Nephron progenitor cell (in vitro differentiated cells): ENCODE measurements around the gene ERC1.

Source experiments
- DNase-seq: peaks from one replicate; pipeline ENCODE4 v3.0.0; 2021
- H3K27ac Mint-ChIP-seq: 2 replicates; pipeline ENCODE4 v1.8.0; 2021; ENCODE audit warnings: mild to moderate bottlenecking, moderate library complexity, mixed read lengths
- H3K27me3 Mint-ChIP-seq: 2 replicates; pipeline ENCODE4 v1.8.0; 2021; ENCODE audit warnings: mild to moderate bottlenecking, low read depth, mixed read lengths; ENCODE audit not compliant: poor library complexity
- H3K36me3 Mint-ChIP-seq: 2 replicates; pipeline ENCODE4 v1.8.0; 2021; ENCODE audit warnings: low read depth, mixed read lengths
- H3K4me1 Mint-ChIP-seq: 2 replicates; pipeline ENCODE4 v1.8.0; 2021; ENCODE audit warnings: mixed read lengths
- H3K4me3 Mint-ChIP-seq: 2 replicates; pipeline ENCODE4 v1.8.0; 2021; ENCODE audit warnings: mild to moderate bottlenecking, moderate library complexity, mixed read lengths
- H3K9me3 Mint-ChIP-seq: 2 replicates; pipeline ENCODE4 v1.8.0; 2021; ENCODE audit warnings: mild to moderate bottlenecking, moderate library complexity, mixed read lengths
- TF ChIP-seq, protein P1 (sequence below): fragments of 200-600 bp; sonication (generic); IDR thresholded peaks from 2 replicates; pipeline ENCODE4 v1.5.0; 2021; ENCODE audit warnings: antibody characterized with exemption

The ERC1 gene

DNA sequence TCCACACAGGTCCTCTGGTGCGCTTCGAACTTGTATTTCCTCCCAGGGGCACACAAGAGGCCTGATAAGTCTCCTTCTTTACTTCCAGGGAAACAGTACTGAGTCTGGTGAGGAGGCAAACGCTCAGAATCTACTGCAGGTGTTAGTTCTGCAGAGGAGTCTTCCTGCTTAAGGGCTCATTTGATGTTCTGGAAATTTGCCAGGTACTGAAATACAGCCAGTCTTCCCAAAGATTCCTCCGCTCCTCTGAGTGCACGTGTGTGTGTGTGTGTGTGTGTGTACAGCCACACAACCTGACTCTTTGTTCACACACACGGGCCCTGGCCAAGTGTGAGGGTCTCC, 511.3 kb downstream of the ERC1 start:
- no peak for DNase-seq
- Mint-ChIP-seq H3K27ac (peak overlapping the region; percentile 36), H3K4me3 (no peak overlapping the region), H3K4me1 (peaks cover 76% of the 10 kb centered on the region), H3K27me3 (peaks cover 4% of the 10 kb centered on the region), H3K36me3 (peaks cover 14% of the 10 kb centered on the region), H3K9me3 (peaks cover 8% of the 10 kb centered on the region)
- TF ChIP-seq, protein P1, sequence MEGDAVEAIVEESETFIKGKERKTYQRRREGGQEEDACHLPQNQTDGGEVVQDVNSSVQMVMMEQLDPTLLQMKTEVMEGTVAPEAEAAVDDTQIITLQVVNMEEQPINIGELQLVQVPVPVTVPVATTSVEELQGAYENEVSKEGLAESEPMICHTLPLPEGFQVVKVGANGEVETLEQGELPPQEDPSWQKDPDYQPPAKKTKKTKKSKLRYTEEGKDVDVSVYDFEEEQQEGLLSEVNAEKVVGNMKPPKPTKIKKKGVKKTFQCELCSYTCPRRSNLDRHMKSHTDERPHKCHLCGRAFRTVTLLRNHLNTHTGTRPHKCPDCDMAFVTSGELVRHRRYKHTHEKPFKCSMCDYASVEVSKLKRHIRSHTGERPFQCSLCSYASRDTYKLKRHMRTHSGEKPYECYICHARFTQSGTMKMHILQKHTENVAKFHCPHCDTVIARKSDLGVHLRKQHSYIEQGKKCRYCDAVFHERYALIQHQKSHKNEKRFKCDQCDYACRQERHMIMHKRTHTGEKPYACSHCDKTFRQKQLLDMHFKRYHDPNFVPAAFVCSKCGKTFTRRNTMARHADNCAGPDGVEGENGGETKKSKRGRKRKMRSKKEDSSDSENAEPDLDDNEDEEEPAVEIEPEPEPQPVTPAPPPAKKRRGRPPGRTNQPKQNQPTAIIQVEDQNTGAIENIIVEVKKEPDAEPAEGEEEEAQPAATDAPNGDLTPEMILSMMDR: no peak

DNA sequence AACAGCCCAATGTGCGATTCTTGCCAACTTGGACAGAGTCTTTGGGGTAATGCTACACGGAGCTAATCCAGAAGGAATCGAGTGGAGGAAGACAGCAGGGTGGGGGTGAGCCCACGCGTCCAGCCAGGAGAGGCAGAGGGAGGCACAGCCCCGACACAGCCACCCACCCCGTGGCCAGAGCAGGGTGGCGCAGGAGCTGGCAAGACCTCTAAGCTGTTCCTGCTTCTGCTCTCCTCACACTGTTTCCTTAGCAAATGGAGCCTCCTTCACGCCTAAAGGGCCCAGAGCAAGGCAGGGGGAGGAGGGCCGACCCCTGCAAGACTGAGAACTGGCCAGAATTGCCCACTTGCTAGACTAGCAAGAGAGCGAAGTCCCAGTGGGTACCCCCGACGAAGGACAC, 511.8 kb downstream of the ERC1 start:
- peaks cover 74% of the 10 kb centered on the region for H3K4me1 Mint-ChIP-seq
- peaks cover 4% of the 10 kb centered on the region for H3K27me3 Mint-ChIP-seq
- DNase-seq: no peak
- H3K4me3 Mint-ChIP-seq: peak overlapping the region; percentile 42
- peaks cover 11% of the 10 kb centered on the region for H3K36me3 Mint-ChIP-seq
- peak overlapping the region; percentile 36 for H3K27ac Mint-ChIP-seq
- peaks cover 8% of the 10 kb centered on the region for H3K9me3 Mint-ChIP-seq
- TF ChIP-seq, protein P1: no peak

DNA sequence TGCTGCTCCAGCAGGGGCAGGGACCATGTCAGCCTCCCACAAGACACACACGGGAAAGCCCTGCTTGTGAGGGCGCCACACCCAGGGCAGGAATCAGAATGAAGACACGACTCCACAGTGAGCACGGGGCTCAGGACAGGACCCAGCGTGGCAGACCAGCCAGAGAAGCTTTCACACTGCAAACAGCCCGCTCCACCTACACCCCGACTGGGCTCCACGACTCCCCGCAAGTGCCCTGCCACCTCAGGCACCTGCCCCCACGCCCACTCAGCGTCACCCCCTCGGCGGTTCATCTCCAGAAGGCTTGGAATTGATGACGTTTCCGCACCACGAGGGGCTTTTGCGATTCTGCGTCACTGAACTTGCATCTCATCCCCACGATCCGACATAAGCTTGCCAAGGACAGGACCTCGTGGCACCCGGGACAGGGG, 512.3 kb downstream of the ERC1 start:
- Mint-ChIP-seq H3K27ac (peak overlapping the region; percentile 36), H3K4me3 (peak overlapping the region; percentile 42), H3K36me3 (peaks cover 6% of the 10 kb centered on the region), H3K9me3 (peaks cover 5% of the 10 kb centered on the region), H3K4me1 (peaks cover 75% of the 10 kb centered on the region), H3K27me3 (peaks cover 4% of the 10 kb centered on the region)
- TF ChIP-seq, protein P1: no peak
- DNase-seq: no peak

DNA sequence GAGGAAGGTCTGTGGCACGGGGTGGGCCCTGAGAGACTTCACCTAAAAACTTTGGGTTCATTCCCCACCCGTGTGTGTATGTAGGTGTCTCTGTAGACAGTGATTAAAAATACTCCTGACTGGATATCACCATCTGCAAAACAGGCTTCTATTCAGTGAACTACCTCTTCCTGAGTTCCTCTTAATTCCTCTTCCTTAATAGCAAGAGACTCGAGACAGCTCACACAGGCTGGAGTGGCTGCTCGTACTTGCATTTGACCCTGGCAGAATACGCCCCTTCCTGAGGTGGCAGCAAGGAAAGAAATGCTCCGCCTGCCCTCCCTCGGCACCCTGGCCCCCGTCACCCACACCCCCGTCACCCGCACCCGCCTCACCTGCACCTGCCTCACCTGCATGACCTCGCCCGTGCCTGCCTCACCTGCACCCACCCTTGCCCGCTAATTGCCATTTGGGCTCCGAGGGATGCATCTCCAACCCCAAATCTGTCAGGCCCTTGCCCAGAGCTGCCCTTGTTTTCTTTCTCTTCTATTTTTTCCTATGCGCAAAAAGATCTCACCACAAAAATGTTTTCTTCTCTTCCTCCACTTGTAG, 513.4 kb downstream of the ERC1 start:
- peaks cover 4% of the 10 kb centered on the region for H3K9me3 Mint-ChIP-seq
- H3K36me3 Mint-ChIP-seq: peaks cover 6% of the 10 kb centered on the region
- no peak for DNase-seq
- H3K4me1 Mint-ChIP-seq: peaks cover 78% of the 10 kb centered on the region
- peaks cover 4% of the 10 kb centered on the region for H3K27me3 Mint-ChIP-seq
- no peak overlapping the region for H3K27ac Mint-ChIP-seq
- peak overlapping the region; percentile 37 for H3K4me3 Mint-ChIP-seq
- TF ChIP-seq, protein P1: no peak

DNA sequence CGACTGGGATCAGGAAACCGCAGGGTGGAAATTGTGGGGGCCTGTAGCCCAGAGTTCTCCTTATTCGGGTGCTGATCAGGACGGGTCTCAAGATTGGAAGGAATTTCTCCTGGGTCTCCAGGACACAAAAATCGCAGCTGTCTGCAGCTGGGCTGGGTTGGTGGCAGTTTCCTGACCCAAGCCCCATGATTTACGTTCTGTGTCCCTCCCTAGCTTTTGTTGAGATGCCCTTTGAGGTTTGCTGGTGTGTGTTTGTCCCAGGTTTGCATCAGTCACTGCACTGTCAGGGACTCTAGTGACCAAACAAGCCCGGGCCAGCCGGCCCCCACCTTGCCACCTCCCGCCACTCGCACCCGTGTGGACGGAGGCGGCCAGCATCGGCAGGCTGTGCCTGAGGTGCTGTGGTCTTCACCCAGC, 513.9 kb downstream of the ERC1 start:
- Mint-ChIP-seq H3K27ac (no peak overlapping the region), H3K27me3 (peaks cover 4% of the 10 kb centered on the region), H3K4me3 (peak overlapping the region; percentile 19), H3K4me1 (peaks cover 78% of the 10 kb centered on the region), H3K36me3 (peaks cover 2% of the 10 kb centered on the region), H3K9me3 (no peaks in the 10 kb centered on the region)
- DNase-seq: peak; percentile 40
- TF ChIP-seq, protein P1: no peak

DNA sequence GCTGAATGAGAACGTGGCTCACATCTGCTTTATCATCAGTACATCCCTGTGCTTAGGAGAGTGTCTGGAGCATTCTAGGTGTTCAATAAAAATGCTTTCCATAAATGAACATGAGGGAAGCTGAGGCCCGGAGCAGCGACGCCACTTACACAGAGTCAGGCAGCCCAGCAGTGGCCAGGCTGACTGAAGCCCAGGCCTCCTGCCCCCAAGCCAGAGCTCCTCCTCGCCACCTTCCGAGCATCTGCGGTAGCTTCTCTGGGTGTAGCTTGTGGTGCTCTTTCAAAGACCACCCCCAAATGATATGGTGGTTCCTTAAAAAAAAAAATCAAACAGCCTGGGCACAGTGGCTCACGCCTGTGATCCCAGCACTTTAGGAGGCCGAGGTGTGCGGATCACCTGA, 514.6 kb downstream of the ERC1 start:
- no peaks in the 10 kb centered on the region for H3K36me3 Mint-ChIP-seq
- H3K4me1 Mint-ChIP-seq: peaks cover 78% of the 10 kb centered on the region
- TF ChIP-seq, protein P1: no peak
- H3K27me3 Mint-ChIP-seq: peaks cover 4% of the 10 kb centered on the region
- H3K9me3 Mint-ChIP-seq: no peaks in the 10 kb centered on the region
- DNase-seq: no peak
- no peak overlapping the region for H3K4me3 Mint-ChIP-seq
- H3K27ac Mint-ChIP-seq: peak overlapping the region; percentile 30
